A172 (cell line): ENCODE measurements around the gene PLSCR3. TPM values are rescaled to one million over a fixed set of nuclear protein-coding genes. Genes with fewer than 3 reads are reported as not detected.

Experiments used
- DNase-seq: peaks from one replicate; pipeline ENCODE4 v3.0.0-alpha.2; 2015; ENCODE audit warnings: low spot score
- total RNA-seq: library from RNA; depleted of rRNA; stranded (reverse); fragments of >200 nt; shearing (Covaris generic); gene quantifications from 2 replicates; pipeline ENCODE4 v1.2.3, GENCODE V29; 2014

The PLSCR3 gene
- total RNA-seq, 1 experiment from 2014 or later: 73.2 TPM

DNA sequence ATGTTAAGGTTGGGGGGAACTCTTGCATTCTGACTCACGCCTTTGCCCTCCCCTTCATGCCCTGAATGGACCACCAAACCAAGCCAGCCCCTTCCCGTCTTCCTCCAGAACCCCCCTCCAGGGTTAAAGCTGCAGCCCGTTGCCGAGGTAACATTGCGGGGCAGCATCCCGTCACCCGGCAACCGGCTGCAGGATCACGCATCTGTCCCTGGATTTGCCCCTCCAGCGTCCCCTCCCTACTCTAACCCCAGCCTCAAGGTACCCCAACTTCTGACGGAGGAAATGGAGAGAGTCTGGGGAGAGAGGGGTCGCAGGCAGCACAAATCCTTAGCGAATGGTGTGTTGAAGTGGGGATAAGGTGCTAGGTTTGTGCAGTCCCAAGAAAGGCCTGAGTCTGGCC, 12.8 kb upstream of the PLSCR3 start:
- no peak for DNase-seq

DNA sequence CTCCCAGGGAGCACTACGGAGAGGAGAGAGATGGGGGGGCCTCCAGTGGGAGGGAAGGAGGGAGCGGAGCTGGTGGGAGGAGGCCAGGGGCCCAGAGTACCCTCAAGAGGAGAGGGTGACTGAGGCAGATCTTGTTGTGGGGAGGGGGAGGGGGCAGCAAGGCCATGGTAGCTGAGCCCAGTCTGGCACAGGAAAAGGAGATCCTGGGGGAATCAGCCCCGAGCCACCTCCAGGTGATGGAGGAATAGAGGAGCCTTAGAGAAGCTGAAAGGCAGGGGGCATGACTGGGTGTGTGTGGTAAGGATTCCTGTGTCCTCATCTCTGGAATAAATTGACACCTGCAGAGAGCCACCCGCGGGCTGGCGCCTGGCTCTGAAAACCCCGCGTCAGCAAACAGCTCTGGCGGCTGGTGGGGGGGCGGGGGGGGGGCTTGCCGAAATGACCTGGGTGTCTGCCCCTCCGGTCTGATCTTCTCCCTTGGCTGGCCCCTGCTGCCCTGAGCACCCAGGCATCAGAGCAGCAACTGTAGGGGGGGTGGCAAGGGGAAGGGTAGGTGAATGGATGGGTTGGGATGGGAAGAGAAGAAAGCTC, 12.0 kb upstream of the PLSCR3 start:
- DNase-seq: no peak

DNA sequence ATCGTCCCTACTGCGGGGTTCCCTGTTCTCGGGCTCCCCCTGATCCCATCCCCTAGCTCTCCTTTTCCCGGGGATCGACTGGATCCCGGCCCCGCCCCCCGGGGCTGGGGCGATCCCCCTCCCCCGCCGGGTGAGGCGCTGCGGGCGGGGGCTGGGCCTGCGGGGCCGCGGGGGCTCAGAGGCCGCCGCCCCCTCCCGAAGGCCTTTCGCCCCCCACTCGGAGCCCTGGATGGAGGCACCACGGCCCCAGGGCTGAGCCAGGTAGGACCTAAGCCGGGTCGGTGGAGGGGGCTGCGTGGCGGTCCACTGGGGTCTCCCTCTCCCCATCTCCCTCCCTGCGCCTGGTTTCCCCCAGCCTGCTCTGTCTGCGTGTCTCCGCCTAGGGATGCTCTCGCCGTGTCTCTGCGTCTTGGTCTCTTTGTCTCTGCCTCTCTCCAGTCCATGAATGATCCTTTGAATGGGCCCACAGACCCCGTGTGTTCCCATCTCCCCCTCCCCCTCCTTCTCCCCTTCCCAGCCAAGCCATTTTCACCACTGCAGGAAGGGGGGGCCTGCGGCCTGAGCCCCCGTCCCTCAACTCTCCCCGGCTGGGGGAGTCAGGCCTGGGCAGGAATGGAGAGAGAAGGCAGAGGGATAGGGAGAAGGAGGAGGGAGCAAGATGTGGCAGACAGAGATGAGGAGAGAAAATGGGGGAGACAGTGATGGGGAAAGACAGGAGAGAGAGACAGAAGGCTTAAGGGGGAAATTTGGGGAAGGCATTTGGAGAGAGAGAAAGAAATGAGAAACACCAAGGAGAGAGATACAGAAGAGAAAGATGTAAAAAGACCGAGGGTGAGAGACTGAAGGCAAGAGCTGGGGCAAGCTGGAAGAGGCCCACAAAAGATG, 11.3 kb upstream of the PLSCR3 start:
- DNase-seq: no peak

DNA sequence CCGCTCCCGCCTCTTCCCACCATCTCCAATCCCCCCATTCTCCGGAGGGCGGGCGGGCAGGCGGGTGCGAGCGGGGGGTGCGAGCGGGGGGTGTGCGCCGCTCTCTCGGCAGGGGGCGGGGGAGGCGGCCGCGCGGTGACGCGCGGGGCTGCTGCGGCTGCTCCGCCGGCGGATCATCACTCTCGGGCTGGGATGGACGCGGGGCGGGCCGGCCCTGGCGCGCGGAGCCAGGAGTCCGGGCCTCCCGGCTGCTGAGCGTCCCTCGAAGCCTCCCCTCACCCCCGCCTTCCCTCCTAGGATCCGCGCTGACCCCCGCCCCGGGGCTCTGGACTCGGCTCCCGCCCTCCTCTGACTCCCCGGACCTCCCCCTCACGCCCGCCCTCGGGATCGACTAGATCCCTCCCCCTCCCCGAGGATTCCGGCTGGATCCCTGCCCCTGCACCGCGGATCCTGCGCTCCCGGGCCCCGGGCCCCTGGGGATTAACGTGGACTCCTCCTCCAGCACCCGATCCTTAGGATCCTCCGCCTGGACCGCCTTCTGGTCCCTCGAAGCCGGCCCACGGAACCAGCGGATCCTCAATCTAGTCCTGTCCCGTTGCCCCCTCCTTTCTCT, 10.5 kb upstream of the PLSCR3 start:
- DNase-seq: no peak

DNA sequence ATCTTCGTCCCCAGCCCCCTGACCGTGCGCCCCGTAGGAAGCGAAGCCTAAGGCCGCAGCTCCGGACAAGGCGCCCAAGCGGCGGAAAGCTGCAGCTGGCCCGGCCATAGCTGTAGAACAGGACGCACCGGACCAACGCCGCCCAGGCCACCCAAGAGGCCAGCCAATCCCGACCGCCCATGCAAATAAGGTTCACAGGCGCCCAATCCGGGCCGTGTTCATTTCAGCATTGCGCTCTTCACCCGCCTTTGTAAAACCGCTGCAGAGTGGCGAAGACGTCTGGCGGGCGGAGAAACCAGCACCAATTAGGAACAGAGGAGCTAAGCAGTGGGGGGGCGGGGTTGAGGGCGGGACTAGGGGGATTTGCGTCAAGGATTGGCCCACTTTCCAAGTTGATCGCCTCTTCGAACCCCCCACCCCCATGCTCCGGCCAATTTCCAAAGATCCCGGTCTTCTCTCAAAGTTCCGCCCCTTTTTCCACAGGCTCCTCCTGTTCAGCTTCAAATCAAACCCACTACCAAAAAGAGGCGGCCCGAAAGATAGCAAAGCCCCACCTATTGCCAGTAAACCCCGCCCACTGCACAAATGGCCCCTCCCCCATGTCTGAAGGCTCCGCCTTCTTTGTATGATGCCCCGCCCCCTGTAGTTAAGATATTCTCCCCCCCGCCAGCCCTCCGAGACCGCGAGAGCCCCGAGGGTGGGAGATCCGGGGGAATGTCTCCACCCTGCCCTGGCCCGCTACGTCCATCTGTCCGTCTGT, 9.8 kb upstream of the PLSCR3 start, which contains the start of gene TMEM256:
TMEM256 (minus strand) TSS at position 121 of the 760 bp plus-strand sequence; CDS start at position 108, 13 bp downstream.
- peak; percentile 99 for DNase-seq

DNA sequence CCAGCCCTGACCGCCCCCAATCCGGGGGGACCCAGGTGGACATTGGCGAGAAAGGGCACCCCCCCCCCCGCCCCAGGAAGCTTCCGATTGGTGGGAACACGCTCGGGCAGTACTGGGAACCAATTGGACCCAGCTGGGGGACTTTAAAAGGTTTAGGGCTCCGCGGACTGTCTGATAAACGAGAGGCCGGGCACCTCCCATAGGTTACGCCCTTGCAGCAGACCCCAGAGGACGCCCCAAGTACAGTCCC, 9.3 kb upstream of the PLSCR3 start:
- no peak for DNase-seq

DNA sequence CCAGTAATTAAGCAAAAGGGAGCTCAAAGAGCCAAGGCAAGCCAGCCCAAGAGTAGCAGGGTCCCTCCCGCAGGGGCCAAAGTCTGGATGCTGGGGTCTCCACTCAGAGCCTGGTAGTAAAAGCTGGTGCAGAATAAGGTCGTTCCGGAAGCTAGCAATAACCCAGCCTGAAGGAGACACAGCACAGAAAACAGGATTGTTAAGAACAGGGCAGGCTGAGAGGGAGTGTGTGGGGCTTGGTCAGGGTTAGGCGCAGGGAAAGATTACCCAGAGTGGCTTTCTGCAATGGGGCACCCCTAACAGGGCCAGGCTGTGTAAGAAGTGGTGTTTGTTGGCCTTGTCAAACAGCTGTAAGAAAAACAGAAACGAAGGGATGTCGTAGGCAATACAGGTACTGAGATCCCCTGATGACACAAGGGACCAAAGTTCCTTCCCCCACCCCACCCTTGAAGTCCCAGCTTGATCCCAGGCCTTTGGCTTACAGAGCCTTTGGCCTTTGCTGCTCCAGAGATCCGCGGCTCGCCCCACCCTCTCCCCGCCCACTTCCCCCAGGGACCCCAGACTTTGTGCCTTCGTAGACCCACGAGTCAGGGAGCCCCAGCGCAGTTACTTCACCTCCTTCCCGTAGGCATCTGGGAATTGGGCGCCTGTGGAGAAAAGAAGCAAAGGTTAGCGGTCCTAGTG, 8.9 kb upstream of the PLSCR3 start:
- DNase-seq: peak; percentile 18

DNA sequence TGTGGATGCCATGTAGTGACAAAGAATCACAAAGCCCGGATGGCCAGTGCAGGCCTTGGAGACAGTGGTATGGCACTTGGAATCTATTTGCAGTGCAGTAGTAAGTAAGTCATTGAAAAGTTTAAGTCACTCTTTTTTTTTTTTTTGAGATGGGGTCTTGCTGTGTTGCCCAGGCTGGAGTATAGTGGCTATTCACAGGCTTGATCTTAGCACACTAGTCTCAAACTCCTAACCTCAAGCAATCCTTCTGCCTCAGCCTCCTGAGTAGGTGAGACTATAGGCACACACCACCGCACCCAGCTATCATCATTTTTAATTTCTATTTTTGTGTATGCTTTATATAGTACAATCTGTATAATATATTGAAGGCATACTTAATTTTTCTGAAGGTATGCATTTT, 4.3 kb upstream of the PLSCR3 start:
- no peak for DNase-seq

DNA sequence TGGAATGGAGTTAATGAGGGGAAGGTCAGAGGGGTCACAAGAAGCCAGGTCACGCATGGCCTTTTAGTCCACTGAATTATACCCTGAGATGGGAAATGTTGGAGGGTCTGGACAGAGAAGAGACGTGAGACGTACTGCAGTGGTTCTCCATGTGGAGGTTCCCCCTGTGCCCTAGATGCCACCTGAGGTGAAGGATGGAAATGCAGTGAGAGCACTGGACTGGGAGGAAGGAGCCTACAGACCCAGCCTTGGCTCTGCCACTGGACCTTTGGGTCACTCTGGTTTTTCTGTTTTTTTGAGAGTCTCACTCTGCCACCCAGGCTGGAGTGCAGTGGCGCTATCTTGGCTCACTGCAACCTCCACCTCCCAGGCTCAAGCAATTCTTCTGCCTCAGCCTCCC, 1.8 kb upstream of the PLSCR3 start:
- DNase-seq: no peak

DNA sequence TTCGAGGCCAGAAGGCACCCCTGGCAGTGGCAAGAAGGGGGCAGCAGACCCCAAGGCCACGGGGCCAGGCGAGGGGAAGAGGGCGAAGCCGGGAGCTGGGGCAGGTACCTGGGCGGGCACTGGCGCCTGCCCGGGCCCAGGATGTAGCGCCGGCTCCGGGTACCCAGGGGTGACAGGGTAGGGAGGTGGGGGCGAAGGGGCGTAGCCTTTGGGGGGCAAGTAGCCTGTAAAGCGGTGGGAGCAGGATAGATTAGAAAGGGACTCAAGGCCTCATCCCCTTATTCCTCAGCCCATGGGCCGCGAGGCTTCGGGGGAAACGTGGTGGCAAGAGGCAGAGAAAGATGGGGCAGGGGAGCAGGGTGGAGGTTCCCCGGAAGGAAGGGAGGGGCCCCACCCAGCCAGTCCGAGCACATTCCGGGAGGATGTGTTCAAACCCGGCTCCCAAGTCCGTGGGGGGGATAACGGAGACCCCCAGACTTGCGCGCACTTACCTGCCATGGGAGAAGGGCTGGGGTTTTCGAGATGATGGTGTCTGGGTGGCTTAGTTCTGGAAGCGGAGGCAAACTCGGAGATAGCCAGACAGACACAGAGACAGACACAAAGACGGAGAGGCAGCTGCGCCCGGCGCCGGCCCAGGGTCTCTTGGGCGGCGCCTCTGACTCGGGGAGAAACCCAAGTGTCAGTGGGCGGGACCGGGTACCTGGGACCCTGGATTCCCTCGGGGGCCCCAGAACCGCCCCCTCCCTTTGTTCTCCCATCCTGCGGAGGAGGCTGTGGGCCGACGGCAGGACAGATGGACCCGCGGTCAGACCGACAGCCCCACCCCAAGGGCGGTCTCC, 493 bp downstream of the PLSCR3 start:
- peak; percentile 53 for DNase-seq

DNA sequence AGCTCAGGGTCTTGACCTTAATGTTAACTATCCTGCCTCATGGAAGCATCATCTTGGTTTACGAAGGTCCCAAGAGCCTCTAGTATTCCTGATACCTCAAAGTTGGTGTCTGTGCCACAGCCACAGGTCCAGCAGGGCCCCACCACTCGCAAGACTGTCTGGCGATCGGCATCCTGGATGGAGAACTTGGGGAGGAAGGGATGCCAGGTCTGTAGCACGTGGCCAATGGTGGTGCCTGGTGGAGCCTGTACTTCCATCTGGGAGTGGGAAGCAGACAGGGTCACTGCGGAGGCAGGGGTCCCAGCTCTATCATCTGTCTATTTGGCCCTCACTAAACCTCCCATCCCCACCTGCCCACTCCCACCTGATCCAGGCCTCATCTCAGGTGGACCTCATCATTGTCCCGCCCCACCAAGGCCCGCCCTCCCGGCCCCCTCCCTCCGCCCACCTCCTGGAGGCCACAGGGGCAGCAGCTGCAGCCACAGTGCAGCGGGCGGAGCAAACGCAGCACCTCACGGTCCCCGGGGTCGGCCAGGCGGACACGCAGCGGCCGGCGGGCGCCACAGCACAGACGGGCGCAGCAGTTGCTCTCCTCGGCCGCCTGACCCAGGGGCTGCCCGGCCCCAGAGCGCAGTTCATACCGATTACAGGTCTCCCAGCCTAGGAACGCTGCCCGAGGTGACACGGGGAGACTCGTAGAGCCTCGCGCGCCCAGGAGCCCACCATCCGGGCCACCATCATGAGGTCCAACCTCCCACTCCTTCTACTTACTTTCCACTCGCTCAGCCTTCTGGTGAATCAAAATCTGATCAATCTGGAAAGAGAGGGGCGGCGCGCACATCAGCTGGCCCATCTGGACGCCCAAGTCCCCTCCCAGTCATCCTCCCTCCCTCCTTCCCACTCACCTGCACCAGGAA, 1.4 kb downstream of the PLSCR3 start:
- DNase-seq: no peak

DNA sequence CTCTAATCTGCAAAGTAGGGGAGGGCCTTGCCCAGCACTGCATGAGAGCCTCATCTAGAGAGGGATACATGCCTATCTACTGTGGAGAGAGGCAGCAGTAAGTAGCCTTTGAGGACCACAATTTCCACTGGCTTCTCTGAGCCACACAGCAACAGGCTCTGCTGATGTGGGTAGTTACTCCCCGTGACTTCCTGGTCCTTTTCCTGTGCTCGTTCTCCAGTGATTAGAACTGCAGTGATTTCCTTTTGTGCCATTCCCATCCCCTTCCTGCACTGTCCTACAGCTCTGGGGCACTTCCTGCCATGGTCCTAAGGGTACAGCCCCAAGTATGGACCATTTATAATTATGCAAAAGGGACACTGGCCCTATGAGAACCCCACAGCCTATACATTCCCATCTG, 3.0 kb downstream of the PLSCR3 start:
- no peak for DNase-seq

DNA sequence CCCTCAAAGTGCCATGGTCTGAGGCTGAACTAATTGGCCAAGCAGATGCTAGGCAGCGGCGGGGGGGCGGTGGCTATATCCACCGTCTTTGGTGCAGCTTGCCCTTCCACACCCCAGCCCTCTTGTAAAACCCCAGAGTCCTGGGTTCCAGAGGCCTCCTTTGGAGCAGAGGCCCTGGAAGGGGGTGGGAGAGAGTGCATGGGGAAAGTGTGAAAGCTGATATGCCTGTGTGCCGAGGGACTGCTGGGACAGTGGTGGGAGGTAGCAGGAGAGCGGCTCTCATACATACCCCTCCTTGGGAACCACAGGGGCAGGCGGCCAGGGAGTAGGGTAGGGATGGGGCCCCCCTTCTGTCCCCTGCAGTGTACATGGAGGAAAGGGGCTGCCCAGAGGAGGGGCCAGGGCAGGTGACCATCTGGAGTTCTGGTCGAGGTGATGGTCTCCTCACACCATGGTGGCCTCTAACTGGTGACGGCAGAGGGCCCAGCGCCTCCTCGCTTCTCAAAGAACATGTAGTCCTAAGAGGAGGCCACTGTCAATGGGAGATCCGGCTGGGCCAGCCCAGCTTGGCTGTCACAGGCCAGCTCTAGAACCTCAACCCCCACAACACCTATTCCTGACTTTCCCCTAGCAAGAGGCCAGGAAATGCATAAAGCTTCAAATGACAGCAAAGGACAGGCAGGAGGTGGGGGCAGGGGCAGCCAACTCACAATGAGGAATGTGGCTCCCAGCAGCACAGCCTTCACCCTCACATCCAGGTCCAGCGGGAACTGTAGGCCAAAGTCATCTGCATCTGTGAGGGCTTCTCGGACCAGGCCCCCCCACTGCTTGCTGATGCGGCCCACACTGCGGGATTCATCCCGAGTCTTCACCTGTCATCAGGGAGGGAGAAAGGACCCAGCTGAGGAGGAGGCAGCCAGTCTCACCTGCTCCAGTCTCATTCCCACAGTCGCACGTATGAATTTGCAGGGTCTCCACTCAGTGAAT, 4.1 kb downstream of the PLSCR3 start:
- DNase-seq: no peak

DNA sequence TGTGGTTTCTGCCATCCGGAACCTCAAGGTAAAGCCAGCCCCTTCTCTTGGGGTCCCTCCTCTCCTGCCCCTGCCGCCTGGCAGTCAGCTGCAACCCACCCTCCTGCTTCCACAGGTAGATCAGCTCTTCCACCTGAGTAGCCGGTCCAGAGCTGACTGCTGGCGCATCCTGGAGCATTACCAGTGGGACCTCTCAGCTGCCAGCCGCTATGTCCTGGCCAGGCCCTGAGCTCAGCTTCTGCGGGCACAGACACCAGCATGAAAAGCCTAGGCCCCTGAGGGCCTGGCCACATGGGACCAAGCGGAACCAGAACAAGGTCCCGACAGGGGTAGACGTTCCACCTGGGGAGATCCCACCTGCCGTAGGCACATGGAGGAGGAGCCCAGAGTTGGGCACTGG, 5.5 kb downstream of the PLSCR3 start:
- DNase-seq: no peak

DNA sequence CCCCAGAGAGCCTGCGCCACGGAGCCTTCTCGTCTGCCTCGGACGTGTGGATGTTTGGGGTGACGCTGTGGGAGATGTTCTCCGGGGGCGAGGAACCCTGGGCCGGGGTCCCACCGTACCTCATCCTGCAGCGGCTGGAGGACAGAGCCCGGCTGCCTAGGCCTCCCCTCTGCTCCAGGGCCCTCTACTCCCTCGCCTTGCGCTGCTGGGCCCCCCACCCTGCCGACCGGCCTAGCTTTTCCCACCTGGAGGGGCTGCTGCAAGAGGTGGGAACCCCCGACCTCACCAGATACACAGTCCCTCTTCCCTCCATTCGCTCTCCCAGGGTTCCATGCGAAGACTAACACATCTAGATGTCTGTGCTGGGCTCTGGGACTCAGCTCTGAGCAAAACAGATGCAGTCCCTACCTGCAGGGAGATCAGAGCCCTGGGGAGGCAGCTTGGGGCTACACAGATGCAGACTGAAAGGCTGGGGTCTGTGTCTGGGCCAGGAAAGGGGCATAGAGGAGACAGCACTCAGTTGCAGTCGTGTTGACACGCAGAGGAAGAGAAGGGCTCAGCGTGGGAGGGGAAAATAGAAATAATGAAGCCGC, 9.7 kb downstream of the PLSCR3 start:
- no peak for DNase-seq

DNA sequence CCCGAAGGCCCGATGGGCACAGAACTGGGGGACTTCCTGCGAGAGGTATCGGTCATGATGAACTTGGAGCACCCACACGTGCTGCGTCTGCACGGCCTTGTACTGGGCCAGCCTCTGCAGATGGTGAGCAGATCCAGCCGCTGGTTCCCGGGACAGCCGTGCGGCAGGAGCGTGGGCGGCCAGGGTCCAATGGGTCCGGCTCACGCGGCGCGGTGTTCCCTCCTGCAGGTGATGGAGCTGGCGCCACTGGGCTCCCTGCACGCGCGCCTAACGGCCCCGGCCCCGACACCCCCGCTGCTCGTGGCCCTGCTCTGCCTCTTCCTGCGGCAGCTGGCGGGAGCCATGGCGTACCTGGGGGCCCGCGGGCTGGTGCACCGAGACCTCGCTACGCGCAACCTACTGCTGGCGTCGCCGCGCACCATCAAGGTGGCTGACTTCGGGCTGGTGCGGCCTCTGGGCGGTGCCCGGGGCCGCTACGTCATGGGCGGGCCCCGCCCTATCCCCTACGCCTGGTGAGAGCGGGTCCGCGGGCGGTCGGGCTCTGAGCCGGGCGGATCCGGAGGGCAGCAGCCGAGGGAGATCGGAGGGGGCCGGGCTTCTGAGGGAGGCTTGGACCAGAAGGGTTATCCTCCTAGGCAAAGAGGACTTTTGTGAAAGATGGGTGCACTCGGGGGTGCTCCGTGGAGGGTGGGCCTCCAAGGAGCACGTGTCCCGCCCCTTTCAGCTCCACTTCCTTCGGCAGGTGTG, 10.4 kb downstream of the PLSCR3 start:
- DNase-seq: no peak

DNA sequence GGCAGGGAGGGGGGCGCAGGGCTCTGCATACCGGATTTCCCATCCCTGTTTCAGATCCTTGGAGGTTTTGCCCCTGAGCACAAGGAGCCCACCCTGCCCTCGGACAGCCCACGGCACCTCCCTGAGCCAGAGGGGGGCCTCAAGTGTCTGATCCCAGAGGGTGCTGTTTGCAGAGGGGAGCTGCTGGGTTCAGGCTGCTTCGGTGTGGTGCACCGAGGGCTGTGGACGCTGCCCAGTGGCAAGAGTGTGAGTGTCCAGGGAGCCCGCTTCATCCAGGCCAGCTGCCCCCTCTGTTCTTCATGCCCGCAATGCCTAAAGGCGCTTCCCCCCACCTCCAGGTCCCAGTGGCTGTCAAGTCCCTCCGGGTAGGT, 11.0 kb downstream of the PLSCR3 start:
- no peak for DNase-seq

DNA sequence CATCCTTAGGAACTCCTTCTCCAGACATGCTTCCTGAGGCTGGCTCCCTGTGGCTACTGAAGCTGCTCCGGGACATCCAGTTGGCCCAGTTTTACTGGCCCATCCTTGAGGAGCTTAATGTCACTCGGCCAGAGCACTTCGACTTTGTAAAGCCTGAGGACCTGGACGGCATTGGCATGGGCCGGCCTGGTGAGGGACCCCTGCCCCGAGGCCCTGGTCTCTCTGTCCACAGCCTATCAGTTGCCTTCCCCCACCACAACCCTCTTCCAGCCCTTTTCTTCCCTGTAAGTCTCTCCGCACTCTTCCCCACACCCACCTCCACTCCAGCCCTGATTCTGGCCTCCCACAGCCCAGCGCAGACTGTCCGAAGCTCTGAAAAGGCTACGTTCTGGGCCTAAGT, 11.4 kb downstream of the PLSCR3 start:
- DNase-seq: no peak
